GM12878 (cell line): Measurements from ENCODE around the gene ADGRL3.

Experiments used
- EGR1 ChIP-seq, 2 experiments: IDR thresholded peaks; 1 replicate in 1 of 2; 2 replicates in 1 of 2; pipeline ENCODE4 v1.6.1; 2011 to 2012; ENCODE audit warnings: low read depth in 2 of 2, low read length in 2 of 2, borderline replicate concordance in 1 of 2, mild to moderate bottlenecking in 1 of 2, moderate library complexity in 1 of 2
- IRF4 ChIP-seq: IDR thresholded peaks from 2 replicates; pipeline ENCODE4 v1.6.1; 2011; ENCODE audit warnings: low read depth, low read length
- MEF2B ChIP-seq: fragments of 450-650 bp; IDR thresholded peaks from 2 replicates; pipeline ENCODE4 v1.6.1; 2018; ENCODE audit warnings: mild to moderate bottlenecking, moderate library complexity; ENCODE audit not compliant: partially characterized antibody, poor library complexity, severe bottlenecking
- POLR2A ChIP-seq: IDR thresholded peaks from 2 replicates; pipeline ENCODE4 v1.6.1; 2011; ENCODE audit warnings: low read depth, mild to moderate bottlenecking, low read length
- RCOR1 ChIP-seq: conservative IDR thresholded peaks from 2 replicates; pipeline ENCODE4 v1.6.1; 2012; ENCODE audit warnings: low read depth, low read length, improper control_type of control experiment
- SMC3 ChIP-seq: IDR thresholded peaks from 2 replicates; pipeline ENCODE4 v1.6.1; 2011; ENCODE audit warnings: low read length, improper control_type of control experiment, borderline replicate concordance
- SUZ12 ChIP-seq: fragments of 200-600 bp; sonication (generic); IDR thresholded peaks from one replicate; pipeline ENCODE4 v1.6.1; 2018; ENCODE audit warnings: antibody characterized with exemption, mild to moderate bottlenecking; ENCODE audit not compliant: unreplicated experiment
- ZNF274 ChIP-seq: IDR thresholded peaks from one replicate; pipeline ENCODE4 v1.8.0; 2011; ENCODE audit not compliant: insufficient read length, insufficient read depth
- TF ChIP-seq, protein P1 (sequence below), 3 experiments: IDR thresholded peaks in 2 of 3; conservative IDR thresholded peaks in 1 of 3; 2 replicates each; pipeline ENCODE4 v1.5.1; 2011; ENCODE audit warnings: low read depth in 3 of 3, low read length in 3 of 3, mild to moderate bottlenecking in 3 of 3, control low read depth in 2 of 3, moderate library complexity in 2 of 3, inconsistent platforms in 1 of 3, mixed read lengths in 1 of 3; ENCODE audit not compliant: control insufficient read depth in 2 of 3, insufficient read depth in 1 of 3; ENCODE audit errors: extremely low read depth in 1 of 3
- TF ChIP-seq, protein P2 (sequence below): IDR thresholded peaks from 2 replicates; pipeline ENCODE4 v1.6.1; 2012; ENCODE audit warnings: low read length, inconsistent platforms
- TF ChIP-seq, protein P3 (sequence below): fragments of 450-650 bp; IDR thresholded peaks from 2 replicates; pipeline ENCODE4 v1.6.1; 2017; ENCODE audit warnings: mild to moderate bottlenecking, moderate library complexity
- TF ChIP-seq, protein P4 (sequence below): IDR thresholded peaks from 2 replicates; pipeline ENCODE4 v1.6.1; 2012; ENCODE audit warnings: low read depth, low read length, improper control_type of control experiment
- TF ChIP-seq, protein P5 (sequence below): IDR thresholded peaks from 2 replicates; pipeline ENCODE4 v1.6.1; 2011; ENCODE audit warnings: borderline replicate concordance, low read depth, mild to moderate bottlenecking, moderate library complexity, low read length; ENCODE audit not compliant: insufficient read depth, poor library complexity, severe bottlenecking

DNA sequence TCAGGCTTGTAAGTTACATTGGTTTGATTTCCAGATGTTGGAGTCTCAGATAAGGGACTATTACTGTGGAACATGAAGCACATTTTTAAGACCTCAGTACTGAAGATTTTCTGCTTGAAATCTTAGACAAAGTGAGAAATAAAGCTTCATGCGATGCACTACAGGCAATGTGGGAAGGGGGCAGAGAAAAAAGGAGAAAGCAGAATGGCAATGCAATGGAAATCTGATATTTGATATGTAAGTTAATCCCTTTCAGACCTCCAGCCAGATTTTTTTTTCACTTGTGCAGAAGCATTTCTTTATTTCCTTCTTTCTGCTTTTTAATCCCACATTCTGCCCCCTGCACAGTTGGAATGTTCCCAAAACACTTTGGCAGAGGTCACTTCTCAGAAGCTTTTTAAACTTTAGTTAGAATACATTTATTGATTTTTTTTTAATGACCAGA is 174.3 kb downstream of the ADGRL3 start:
- TF ChIP-seq, protein P1, sequence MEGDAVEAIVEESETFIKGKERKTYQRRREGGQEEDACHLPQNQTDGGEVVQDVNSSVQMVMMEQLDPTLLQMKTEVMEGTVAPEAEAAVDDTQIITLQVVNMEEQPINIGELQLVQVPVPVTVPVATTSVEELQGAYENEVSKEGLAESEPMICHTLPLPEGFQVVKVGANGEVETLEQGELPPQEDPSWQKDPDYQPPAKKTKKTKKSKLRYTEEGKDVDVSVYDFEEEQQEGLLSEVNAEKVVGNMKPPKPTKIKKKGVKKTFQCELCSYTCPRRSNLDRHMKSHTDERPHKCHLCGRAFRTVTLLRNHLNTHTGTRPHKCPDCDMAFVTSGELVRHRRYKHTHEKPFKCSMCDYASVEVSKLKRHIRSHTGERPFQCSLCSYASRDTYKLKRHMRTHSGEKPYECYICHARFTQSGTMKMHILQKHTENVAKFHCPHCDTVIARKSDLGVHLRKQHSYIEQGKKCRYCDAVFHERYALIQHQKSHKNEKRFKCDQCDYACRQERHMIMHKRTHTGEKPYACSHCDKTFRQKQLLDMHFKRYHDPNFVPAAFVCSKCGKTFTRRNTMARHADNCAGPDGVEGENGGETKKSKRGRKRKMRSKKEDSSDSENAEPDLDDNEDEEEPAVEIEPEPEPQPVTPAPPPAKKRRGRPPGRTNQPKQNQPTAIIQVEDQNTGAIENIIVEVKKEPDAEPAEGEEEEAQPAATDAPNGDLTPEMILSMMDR (IDR thresholded peaks at IDR 0.05 in 2 of 3, conservative IDR thresholded peaks at IDR 0.05 in 1 of 3; ENCODE audit: control insufficient read depth in 2 of 3, extremely low read depth in 1 of 3, insufficient read depth in 1 of 3, low read depth in 3 of 3, low read length in 3 of 3): no peak
- TF ChIP-seq SMC3 (no peak), EGR1 (IDR thresholded peaks at IDR 0.05; ENCODE audit: borderline replicate concordance in 1 of 2, low read depth in 2 of 2, low read length in 2 of 2) (no peak), MEF2B (no peak), ZNF274 (no peak), IRF4 (no peak), POLR2A (no peak), RCOR1 (no peak), SUZ12 (no peak)
- TF ChIP-seq, protein P2, sequence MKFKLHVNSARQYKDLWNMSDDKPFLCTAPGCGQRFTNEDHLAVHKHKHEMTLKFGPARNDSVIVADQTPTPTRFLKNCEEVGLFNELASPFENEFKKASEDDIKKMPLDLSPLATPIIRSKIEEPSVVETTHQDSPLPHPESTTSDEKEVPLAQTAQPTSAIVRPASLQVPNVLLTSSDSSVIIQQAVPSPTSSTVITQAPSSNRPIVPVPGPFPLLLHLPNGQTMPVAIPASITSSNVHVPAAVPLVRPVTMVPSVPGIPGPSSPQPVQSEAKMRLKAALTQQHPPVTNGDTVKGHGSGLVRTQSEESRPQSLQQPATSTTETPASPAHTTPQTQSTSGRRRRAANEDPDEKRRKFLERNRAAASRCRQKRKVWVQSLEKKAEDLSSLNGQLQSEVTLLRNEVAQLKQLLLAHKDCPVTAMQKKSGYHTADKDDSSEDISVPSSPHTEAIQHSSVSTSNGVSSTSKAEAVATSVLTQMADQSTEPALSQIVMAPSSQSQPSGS: no peak
- TF ChIP-seq, protein P3, sequence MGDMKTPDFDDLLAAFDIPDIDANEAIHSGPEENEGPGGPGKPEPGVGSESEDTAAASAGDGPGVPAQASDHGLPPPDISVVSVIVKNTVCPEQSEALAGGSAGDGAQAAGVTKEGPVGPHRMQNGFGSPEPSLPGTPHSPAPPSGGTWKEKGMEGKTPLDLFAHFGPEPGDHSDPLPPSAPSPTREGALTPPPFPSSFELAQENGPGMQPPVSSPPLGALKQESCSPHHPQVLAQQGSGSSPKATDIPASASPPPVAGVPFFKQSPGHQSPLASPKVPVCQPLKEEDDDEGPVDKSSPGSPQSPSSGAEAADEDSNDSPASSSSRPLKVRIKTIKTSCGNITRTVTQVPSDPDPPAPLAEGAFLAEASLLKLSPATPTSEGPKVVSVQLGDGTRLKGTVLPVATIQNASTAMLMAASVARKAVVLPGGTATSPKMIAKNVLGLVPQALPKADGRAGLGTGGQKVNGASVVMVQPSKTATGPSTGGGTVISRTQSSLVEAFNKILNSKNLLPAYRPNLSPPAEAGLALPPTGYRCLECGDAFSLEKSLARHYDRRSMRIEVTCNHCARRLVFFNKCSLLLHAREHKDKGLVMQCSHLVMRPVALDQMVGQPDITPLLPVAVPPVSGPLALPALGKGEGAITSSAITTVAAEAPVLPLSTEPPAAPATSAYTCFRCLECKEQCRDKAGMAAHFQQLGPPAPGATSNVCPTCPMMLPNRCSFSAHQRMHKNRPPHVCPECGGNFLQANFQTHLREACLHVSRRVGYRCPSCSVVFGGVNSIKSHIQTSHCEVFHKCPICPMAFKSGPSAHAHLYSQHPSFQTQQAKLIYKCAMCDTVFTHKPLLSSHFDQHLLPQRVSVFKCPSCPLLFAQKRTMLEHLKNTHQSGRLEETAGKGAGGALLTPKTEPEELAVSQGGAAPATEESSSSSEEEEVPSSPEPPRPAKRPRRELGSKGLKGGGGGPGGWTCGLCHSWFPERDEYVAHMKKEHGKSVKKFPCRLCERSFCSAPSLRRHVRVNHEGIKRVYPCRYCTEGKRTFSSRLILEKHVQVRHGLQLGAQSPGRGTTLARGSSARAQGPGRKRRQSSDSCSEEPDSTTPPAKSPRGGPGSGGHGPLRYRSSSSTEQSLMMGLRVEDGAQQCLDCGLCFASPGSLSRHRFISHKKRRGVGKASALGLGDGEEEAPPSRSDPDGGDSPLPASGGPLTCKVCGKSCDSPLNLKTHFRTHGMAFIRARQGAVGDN: no peak
- TF ChIP-seq, protein P4, sequence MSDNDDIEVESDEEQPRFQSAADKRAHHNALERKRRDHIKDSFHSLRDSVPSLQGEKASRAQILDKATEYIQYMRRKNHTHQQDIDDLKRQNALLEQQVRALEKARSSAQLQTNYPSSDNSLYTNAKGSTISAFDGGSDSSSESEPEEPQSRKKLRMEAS: no peak
- TF ChIP-seq, protein P5, sequence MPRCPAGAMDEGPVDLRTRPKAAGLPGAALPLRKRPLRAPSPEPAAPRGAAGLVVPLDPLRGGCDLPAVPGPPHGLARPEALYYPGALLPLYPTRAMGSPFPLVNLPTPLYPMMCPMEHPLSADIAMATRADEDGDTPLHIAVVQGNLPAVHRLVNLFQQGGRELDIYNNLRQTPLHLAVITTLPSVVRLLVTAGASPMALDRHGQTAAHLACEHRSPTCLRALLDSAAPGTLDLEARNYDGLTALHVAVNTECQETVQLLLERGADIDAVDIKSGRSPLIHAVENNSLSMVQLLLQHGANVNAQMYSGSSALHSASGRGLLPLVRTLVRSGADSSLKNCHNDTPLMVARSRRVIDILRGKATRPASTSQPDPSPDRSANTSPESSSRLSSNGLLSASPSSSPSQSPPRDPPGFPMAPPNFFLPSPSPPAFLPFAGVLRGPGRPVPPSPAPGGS: no peak
